Activated CD8-positive, alpha-beta memory T cell treated with anti-CD3 and anti-CD28 coated beads, Interleukin-2, amount 10 ng/mL, durations not matched to agents 7 days and 5 days (primary cell): ENCODE measurements around the gene SELENOS. TPM values are rescaled to one million over a fixed set of nuclear protein-coding genes. Genes with fewer than 3 reads are reported as not detected.

Source experiments
- ATAC-seq: fragments of 150-1000 bp; cut with Tn5 transposase; one replicate; pipeline ENCODE4 v1.10.0; 2021; ENCODE audit warnings: moderate library complexity
- CTCF ChIA-PET: fragments of 350-600 bp; sonication (Branson Sonifier 250); formaldehyde crosslinking; loops from one replicate; lab custom pipeline; 2021; ENCODE audit warnings: antibody characterized with exemption; lab: Charles Lee
- DNase-seq: peaks from one replicate; pipeline ENCODE4 v3.0.0-alpha.2; 2020
- H3K27ac Mint-ChIP-seq: one replicate; pipeline ENCODE4 v1.8.0; 2021; ENCODE audit warnings: mild to moderate bottlenecking, mixed read lengths
- H3K27me3 Mint-ChIP-seq: one replicate; pipeline ENCODE4 v1.8.0; 2021; ENCODE audit warnings: mixed read lengths
- H3K36me3 Mint-ChIP-seq: one replicate; pipeline ENCODE4 v1.8.0; 2021; ENCODE audit warnings: mild to moderate bottlenecking, mixed read lengths
- H3K4me1 Mint-ChIP-seq: one replicate; pipeline ENCODE4 v1.8.0; 2021; ENCODE audit warnings: mixed read lengths
- H3K4me3 Mint-ChIP-seq: one replicate; pipeline ENCODE4 v1.8.0; 2021; ENCODE audit warnings: mild to moderate bottlenecking, moderate library complexity, mixed read lengths
- H3K9me3 Mint-ChIP-seq: one replicate; pipeline ENCODE4 v1.8.0; 2022; ENCODE audit warnings: low read depth, mixed read lengths
- total RNA-seq, 2 experiments: library from RNA; stranded (reverse); gene quantifications; one replicate each; pipeline ENCODE4 v1.2.3, GENCODE V29; 2021

SELENOS gene
- total RNA-seq, 2 experiments from 2014 or later: 33.1 to 49.0 TPM

DNA sequence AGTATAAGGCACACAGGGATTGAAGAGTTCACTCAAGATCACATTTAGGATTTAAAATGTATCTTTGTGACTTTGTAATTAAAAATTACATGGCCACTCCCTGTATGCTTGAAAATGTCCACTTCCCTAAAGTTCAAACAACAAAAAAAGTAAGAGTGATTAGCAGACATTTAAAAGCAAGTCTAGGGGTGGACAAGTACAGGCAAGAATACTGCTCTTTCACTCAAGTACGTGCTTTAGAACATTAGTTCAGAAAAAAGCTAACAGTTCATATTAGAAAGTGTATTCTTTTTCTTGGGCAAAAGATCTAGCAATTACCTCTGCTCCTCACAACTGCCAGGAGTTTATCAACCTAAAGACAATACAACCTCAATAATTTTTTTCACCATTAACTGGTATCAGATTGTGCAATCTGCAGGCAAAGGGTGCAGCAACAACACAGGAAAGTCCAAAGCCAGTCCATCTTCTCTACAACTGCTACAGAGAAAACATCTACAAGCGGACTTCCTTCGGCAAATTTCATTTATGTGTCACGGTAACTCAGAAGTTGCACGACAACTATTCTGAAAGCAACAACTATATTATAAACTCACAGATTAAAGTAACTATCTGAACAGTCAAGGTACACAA, 43.5 kb downstream of the SELENOS start:
- Mint-ChIP-seq H3K27ac (no peak overlapping the region), H3K27me3 (no peaks in the 10 kb centered on the region), H3K4me1 (peaks cover 52% of the 10 kb centered on the region), H3K9me3 (peaks cover 2% of the 10 kb centered on the region), H3K4me3 (no peak overlapping the region), H3K36me3 (peaks cover 77% of the 10 kb centered on the region)
- DNase-seq (no peak), ATAC-seq (no peak)
- CTCF ChIA-PET: interaction anchor here (1.3 kb wide), 1 partner anchor 18 kb away, joined by 3 read pairs; the partner anchor contains the start of gene CHSY1

DNA sequence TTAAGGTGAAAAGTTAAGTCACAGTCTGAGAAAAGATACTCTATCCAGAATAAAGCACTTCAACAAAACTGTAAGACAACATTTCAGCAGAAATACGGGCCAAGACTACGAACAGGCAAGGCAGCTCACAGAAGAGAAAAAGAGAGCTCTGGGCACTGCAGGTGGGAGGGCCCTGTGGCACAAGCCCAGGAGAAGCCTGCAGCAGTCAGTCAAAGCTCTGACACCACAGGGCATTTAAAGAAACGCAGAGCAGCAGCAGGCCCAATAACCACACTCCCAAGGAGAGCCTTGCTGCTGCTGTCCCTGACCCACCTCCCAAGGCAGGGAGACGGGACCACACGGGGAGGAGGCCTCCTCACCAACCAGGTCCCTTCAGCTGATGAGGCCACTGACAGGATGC, 44.6 kb downstream of the SELENOS start:
- Mint-ChIP-seq H3K27me3 (no peaks in the 10 kb centered on the region), H3K27ac (no peak overlapping the region), H3K4me3 (no peak overlapping the region), H3K36me3 (peaks cover 79% of the 10 kb centered on the region), H3K9me3 (peaks cover 7% of the 10 kb centered on the region), H3K4me1 (peaks cover 50% of the 10 kb centered on the region)
- ATAC-seq: no peak
- CTCF ChIA-PET: interaction anchor here (1.3 to 2.2 kb wide), 3 partner anchors 10 to 143 kb away, joined by 3 to 12 read pairs (median 5); partner anchors contain the start of gene CHSY1
- no peak for DNase-seq

DNA sequence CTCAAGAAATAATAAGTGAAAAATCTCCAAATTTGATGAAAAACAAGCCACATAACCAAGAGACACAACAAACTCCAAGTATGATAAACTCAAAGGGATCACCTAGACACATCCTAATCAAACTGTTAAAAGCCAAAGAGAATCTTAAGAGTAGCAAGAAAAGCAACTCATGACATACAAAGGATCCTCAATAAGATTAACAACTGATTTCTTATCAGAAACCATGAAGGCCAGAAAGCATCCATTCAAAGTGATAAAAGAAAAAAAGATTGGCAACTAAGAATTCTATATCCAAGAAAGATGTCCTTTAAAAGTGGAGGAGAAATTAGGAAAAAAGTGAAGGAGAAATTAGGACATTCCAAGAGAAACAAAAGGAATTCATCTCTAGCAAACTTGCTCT, 49.0 kb downstream of the SELENOS start:
- H3K4me3 Mint-ChIP-seq: no peak overlapping the region
- H3K27me3 Mint-ChIP-seq: no peaks in the 10 kb centered on the region
- DNase-seq (no peak), ATAC-seq (no peak)
- CTCF ChIA-PET: no interaction called here
- H3K27ac Mint-ChIP-seq: peak overlapping the region; percentile 40
- H3K4me1 Mint-ChIP-seq: peaks cover 47% of the 10 kb centered on the region
- peaks cover 7% of the 10 kb centered on the region for H3K9me3 Mint-ChIP-seq
- peaks cover 70% of the 10 kb centered on the region for H3K36me3 Mint-ChIP-seq

DNA sequence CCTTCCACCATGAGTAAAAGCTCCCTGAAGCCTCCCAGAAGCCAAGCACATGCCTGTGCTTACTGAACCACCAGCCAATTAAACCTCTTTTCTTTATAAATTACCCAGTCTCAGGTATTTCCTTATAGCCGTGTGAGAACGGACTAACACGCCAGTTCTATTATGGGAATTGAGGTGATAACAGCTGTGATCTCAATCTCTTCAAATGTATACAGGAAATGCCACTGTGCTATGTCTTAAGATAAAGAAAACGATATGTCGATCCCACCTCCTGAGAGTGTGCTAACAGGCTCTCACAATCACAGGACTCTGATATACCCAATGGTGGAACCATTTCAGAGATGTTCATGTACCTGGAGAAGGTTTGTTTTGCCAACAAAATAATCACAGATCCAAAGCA, 51.6 kb downstream of the SELENOS start:
- ATAC-seq: no peak
- CTCF ChIA-PET: no interaction called here
- Mint-ChIP-seq H3K4me3 (no peak overlapping the region), H3K4me1 (peaks cover 49% of the 10 kb centered on the region), H3K9me3 (peaks cover 7% of the 10 kb centered on the region), H3K27ac (no peak overlapping the region), H3K36me3 (peaks cover 51% of the 10 kb centered on the region), H3K27me3 (no peaks in the 10 kb centered on the region)
- DNase-seq: no peak

Other genes with a start within 250 kb of the SELENOS start
- gene CHSY1, start 25.4 kb downstream of the SELENOS start, total RNA-seq: 10 to 100 TPM; 50.5 to 59.4 TPM
- gene SNRPA1, start 17.8 kb upstream of the SELENOS start, total RNA-seq: 100 to 1,000 TPM; 132 to 151 TPM
- 1 to 10 TPM in 1 of 2 experiments, under 1 TPM in 1; 0.44 to 1.5 TPM for gene PCSK6, start 212.2 kb upstream of the SELENOS start, total RNA-seq